ENCODE results near the gene CBFA2T3. TPM values are rescaled to one million over a fixed set of nuclear protein-coding genes. Genes with fewer than 3 reads are reported as not detected.

The CBFA2T3 gene
- total and polyA plus RNA-seq, 2 of the 8 experiments (the other 6 are each of a cell fraction or from before 2014, with no cell fraction given) = 0.51 to 1.3 TPM

DNA sequence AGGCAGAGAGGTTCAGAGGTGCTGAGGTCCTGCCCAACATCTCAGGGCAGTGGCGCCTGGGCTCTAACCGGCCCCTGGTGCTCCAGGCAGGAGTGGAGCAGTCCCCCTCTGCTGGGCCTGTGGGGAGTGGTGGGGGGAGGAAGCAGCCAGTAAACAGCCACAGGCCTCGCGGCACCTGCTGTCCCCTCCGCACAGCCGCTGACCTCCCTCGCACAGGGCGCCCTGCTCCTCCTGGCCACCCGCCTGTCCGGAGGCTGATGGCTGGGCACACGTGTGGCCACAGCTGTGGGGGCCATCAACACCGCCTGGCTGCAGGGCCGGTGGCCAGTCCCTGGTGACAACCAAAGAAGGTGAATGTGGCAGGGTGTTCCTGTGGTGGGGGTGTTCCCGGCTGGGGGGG lies 73.7 kb downstream of the CBFA2T3 start (continued):
- TF ChIP-seq RNF2 (IDR thresholded peaks at IDR 0.05; ENCODE audit: borderline replicate concordance, low read depth, low read length, missing control alignments, poor library complexity, severe bottlenecking) (no peak), TCF12 (IDR thresholded peaks at IDR 0.05; ENCODE audit: low read depth, low read length) (no peak), NANOG (IDR thresholded peaks at IDR 0.05; ENCODE audit: insufficient read depth, low read depth, low read length, poor library complexity, severe bottlenecking) (no peak), TBP (IDR thresholded peaks at IDR 0.05; ENCODE audit: low read depth, low read length) (no peak)
